ENCODE results near the gene SLC2A10.

Gene SLC2A10

DNA sequence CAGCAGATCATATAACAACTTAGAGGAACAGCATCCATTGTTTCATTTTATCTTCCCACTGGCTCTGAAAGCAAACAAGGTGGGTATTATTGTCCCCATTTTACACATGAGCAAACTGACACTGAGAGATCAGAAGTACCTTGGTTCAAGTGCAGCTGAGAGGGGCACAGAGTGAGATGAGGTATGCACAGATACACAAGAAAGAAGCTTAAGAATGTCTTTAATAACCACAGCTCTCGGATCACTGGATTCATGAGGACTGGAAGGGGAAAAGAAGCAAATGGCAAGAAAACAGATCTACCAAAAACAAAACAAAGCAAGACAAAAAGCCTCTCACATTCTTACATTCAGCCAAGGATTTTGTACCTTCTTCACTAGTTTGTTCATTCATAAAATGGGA lies 10.6 kb downstream of the SLC2A10 start:
- no peaks in the 10 kb centered on the region for H3K27me3 Mint-ChIP-seq (ENCODE audit: low read depth)
- H3K9me3 Mint-ChIP-seq = peaks cover 12% of the 10 kb centered on the region
- peaks cover 22% of the 10 kb centered on the region for H3K36me3 Mint-ChIP-seq (ENCODE audit: low read depth)
- H3K4me1 Mint-ChIP-seq = peaks cover 6% of the 10 kb centered on the region
- TF ChIP-seq, protein P1, sequence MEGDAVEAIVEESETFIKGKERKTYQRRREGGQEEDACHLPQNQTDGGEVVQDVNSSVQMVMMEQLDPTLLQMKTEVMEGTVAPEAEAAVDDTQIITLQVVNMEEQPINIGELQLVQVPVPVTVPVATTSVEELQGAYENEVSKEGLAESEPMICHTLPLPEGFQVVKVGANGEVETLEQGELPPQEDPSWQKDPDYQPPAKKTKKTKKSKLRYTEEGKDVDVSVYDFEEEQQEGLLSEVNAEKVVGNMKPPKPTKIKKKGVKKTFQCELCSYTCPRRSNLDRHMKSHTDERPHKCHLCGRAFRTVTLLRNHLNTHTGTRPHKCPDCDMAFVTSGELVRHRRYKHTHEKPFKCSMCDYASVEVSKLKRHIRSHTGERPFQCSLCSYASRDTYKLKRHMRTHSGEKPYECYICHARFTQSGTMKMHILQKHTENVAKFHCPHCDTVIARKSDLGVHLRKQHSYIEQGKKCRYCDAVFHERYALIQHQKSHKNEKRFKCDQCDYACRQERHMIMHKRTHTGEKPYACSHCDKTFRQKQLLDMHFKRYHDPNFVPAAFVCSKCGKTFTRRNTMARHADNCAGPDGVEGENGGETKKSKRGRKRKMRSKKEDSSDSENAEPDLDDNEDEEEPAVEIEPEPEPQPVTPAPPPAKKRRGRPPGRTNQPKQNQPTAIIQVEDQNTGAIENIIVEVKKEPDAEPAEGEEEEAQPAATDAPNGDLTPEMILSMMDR (IDR thresholded peaks at IDR 0.05; ENCODE audit: unreplicated experiment in 3 of 3) = no peak
- no peak overlapping the region for H3K27ac Mint-ChIP-seq
- no peak overlapping the region for H3K4me3 Mint-ChIP-seq

GRCh38 chr20:46720776-46721425 lies 11.5 kb downstream of the SLC2A10 start:
- no peak overlapping the region for H3K27ac Mint-ChIP-seq
- H3K27me3 Mint-ChIP-seq (ENCODE audit: low read depth) = no peaks in the 10 kb centered on the region
- TF ChIP-seq, protein P1 (IDR thresholded peaks at IDR 0.05; ENCODE audit: unreplicated experiment in 3 of 3) = no peak
- no peak overlapping the region for H3K4me3 Mint-ChIP-seq
- peaks cover 22% of the 10 kb centered on the region for H3K36me3 Mint-ChIP-seq (ENCODE audit: low read depth)
- H3K4me1 Mint-ChIP-seq = no peaks in the 10 kb centered on the region
- H3K9me3 Mint-ChIP-seq = peaks cover 12% of the 10 kb centered on the region

- H3K9me3 Mint-ChIP-seq = peaks cover 12% of the 10 kb centered on the region
- TF ChIP-seq, protein P1 (IDR thresholded peaks at IDR 0.05; ENCODE audit: unreplicated experiment in 3 of 3) = no peak
- H3K4me1 Mint-ChIP-seq = no peaks in the 10 kb centered on the region
- no peak overlapping the region for H3K27ac Mint-ChIP-seq
- no peaks in the 10 kb centered on the region for H3K27me3 Mint-ChIP-seq (ENCODE audit: low read depth)
- H3K4me3 Mint-ChIP-seq = no peak overlapping the region
- H3K36me3 Mint-ChIP-seq (ENCODE audit: low read depth) = peaks cover 25% of the 10 kb centered on the region
These were observed 12.0 kb downstream of the SLC2A10 start for GRCh38 chr20:46721476-46721875.

DNA sequence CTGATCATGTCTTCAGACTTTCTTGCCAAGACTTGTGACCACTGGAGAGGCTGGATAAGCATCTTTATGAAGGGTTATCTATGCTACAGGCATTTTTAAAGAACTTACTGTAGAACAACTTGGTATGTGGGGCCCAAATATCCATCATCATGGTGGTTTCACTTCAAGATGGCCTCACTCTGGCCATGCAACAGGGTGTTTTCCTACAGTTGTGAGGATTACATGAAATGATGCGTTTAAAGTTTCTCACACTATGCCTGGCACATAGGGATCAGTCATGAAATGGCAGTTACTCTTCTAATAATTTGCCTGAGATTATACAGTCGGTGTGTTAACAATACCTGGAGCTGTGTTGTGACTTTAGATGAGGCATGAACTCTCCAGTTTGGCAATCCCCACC lies 13.0 kb downstream of the SLC2A10 start:
- Mint-ChIP-seq H3K4me1 (no peaks in the 10 kb centered on the region), H3K27ac (no peak overlapping the region), H3K4me3 (no peak overlapping the region), H3K9me3 (peaks cover 12% of the 10 kb centered on the region), H3K27me3 (ENCODE audit: low read depth) (no peaks in the 10 kb centered on the region), H3K36me3 (ENCODE audit: low read depth) (peaks cover 31% of the 10 kb centered on the region)
- TF ChIP-seq, protein P1 (IDR thresholded peaks at IDR 0.05; ENCODE audit: unreplicated experiment in 3 of 3) = no peak

- TF ChIP-seq, protein P1 (IDR thresholded peaks at IDR 0.05; ENCODE audit: unreplicated experiment in 3 of 3) = no peak
- H3K4me3 Mint-ChIP-seq = no peak overlapping the region
- no peak overlapping the region for H3K27ac Mint-ChIP-seq
- no peaks in the 10 kb centered on the region for H3K27me3 Mint-ChIP-seq (ENCODE audit: low read depth)
- peaks cover 31% of the 10 kb centered on the region for H3K36me3 Mint-ChIP-seq (ENCODE audit: low read depth)
- H3K4me1 Mint-ChIP-seq = no peaks in the 10 kb centered on the region
- peaks cover 12% of the 10 kb centered on the region for H3K9me3 Mint-ChIP-seq
These were observed 13.6 kb downstream of the SLC2A10 start for GRCh38 chr20:46723039-46723438.

DNA sequence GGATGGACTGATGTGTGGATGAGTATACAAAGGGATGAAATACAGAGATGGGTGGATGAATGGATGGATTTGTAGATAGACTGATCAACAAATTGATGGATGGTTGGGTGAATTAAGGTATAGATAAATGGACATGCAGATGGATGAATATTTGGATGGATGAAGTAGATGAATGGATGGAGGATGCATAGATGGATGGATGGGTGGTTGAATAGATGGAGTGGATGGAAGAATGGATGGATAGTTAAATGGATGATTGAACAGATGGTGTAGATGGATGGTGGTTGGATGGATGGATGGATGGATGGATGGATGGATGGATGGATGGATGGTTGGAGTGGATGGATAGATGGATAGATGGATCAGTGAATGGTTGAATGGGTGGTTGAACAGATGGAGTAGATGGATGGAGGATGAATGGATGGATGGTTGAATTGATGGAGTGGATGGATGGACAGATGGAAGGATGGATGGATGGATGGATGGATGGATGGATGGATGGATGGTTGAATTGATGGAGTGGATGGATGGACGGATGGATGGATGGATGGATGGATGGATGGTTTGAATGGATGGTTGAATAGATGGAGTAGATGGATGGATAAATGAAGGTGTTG lies 15.0 kb downstream of the SLC2A10 start:
- H3K9me3 Mint-ChIP-seq = peaks cover 12% of the 10 kb centered on the region
- H3K4me1 Mint-ChIP-seq = no peaks in the 10 kb centered on the region
- no peak overlapping the region for H3K4me3 Mint-ChIP-seq
- no peak overlapping the region for H3K27ac Mint-ChIP-seq
- TF ChIP-seq, protein P1 (IDR thresholded peaks at IDR 0.05; ENCODE audit: unreplicated experiment in 3 of 3) = no peak
- no peaks in the 10 kb centered on the region for H3K27me3 Mint-ChIP-seq (ENCODE audit: low read depth)
- peaks cover 31% of the 10 kb centered on the region for H3K36me3 Mint-ChIP-seq (ENCODE audit: low read depth)

Data from nephron (organoid).